CD4-positive, alpha-beta T cell (primary cell): ENCODE measurements around the gene POLE. TPM values are rescaled to one million over a fixed set of nuclear protein-coding genes. Genes with fewer than 3 reads are reported as not detected.

Source experiments
- ATAC-seq: fragments of 200-7000 bp; cut with Tn5 transposase; one replicate; pipeline ENCODE4 v1.10.0; 2022; ENCODE audit warnings: mild to moderate bottlenecking; ENCODE audit not compliant: poor library complexity
- CTCF ChIA-PET: fragments of 350-600 bp; sonication (Branson Sonifier 250); formaldehyde crosslinking; loops from one replicate; lab custom pipeline; 2021; ENCODE audit warnings: antibody characterized with exemption, inconsistent platforms; lab: Charles Lee
- POLR2A ChIA-PET: fragments of 350-600 bp; sonication (Branson Sonifier 250); formaldehyde crosslinking; loops from one replicate; lab custom pipeline; 2021; ENCODE audit warnings: antibody characterized with exemption, inconsistent platforms; lab: Charles Lee
- DNase-seq, 14 experiments: peaks; one replicate each; pipeline ENCODE4 v3.0.0-alpha.2; 2013 to 2020; ENCODE audit warnings: mixed read lengths in 2 of 14
- H3K27ac ChIP-seq, 2 donors: one replicate each; pipeline versions ENCODE4 v1.5.1 to v1.7.0; 2013; ENCODE audit warnings: low read length in 2 of 2, low read depth in 1 of 2, mild to moderate bottlenecking in 1 of 2
- H3K27me3 ChIP-seq, 2 experiments: 1 replicate in 1 of 2; 2 replicates in 1 of 2; pipeline versions ENCODE4 v1.6.1 to v1.7.0; 2013; ENCODE audit warnings: low read length in 2 of 2, control low read depth in 1 of 2, mild to moderate bottlenecking in 1 of 2, moderate library complexity in 1 of 2; ENCODE audit not compliant: insufficient read depth in 2 of 2, control insufficient read depth in 1 of 2
- H3K36me3 ChIP-seq: one replicate; pipeline ENCODE4 v1.6.1; 2013; ENCODE audit warnings: low read length, control low read depth; ENCODE audit not compliant: insufficient read depth
- H3K4me1 ChIP-seq: one replicate; pipeline ENCODE4 v1.6.1; 2013; ENCODE audit warnings: low read length, control low read depth; ENCODE audit not compliant: insufficient read depth
- H3K4me3 ChIP-seq: one replicate; pipeline ENCODE4 v1.5.1; 2013; ENCODE audit warnings: mild to moderate bottlenecking, low read length, moderate library complexity
- H3K9me3 ChIP-seq, 2 experiments: 1 replicate in 1 of 2; 2 replicates in 1 of 2; pipeline versions ENCODE4 v1.6.1 to v1.7.0; 2013; ENCODE audit warnings: low read length in 2 of 2, mild to moderate bottlenecking in 2 of 2, control low read depth in 1 of 2, moderate library complexity in 1 of 2; ENCODE audit not compliant: control insufficient read depth in 1 of 2, insufficient read depth in 1 of 2
- H3K27ac Mint-ChIP-seq: one replicate; pipeline ENCODE4 v1.8.0; 2020; ENCODE audit warnings: mixed read lengths
- H3K27me3 Mint-ChIP-seq: one replicate; pipeline ENCODE4 v1.8.0; 2021; ENCODE audit warnings: mixed read lengths
- H3K36me3 Mint-ChIP-seq: one replicate; pipeline ENCODE4 v1.8.0; 2021; ENCODE audit warnings: low read depth, mixed read lengths
- H3K4me1 Mint-ChIP-seq: one replicate; pipeline ENCODE4 v1.8.0; 2021; ENCODE audit warnings: low read depth, mixed read lengths
- H3K4me3 Mint-ChIP-seq: one replicate; pipeline ENCODE4 v1.8.0; 2020; ENCODE audit warnings: mild to moderate bottlenecking, mixed read lengths
- H3K9me3 Mint-ChIP-seq: one replicate; pipeline ENCODE4 v1.8.0; 2020; ENCODE audit warnings: mixed read lengths
- intact Hi-C, 2 experiments: fragments of 100-400 bp; cut with DNase I in 1 of 2; cut with micrococcal nuclease in 1 of 2; formaldehyde crosslinking; loops; one replicate each; pipeline versions ENCODE4 v1.15.1 to v1.9.0; 2023 to 2025; cut with DNase I, micrococcal nuclease
- total RNA-seq, 174 experiments: library from RNA in 2 of 174; stranded (reverse) in 2 of 174; gene quantifications; one replicate each; pipeline ENCODE4 v1.2.3 and lab custom pipeline; 2021 to 2026
- TF ChIP-seq, protein P1 (sequence below): fragments of 200-600 bp; IDR thresholded peaks from one replicate; pipeline ENCODE4 v1.8.0; 2022; ENCODE audit warnings: antibody characterized with exemption, mild to moderate bottlenecking

POLE gene
- total RNA-seq, 2 experiments from 2014 or later, result 41.8 to 46.1 TPM

DNA sequence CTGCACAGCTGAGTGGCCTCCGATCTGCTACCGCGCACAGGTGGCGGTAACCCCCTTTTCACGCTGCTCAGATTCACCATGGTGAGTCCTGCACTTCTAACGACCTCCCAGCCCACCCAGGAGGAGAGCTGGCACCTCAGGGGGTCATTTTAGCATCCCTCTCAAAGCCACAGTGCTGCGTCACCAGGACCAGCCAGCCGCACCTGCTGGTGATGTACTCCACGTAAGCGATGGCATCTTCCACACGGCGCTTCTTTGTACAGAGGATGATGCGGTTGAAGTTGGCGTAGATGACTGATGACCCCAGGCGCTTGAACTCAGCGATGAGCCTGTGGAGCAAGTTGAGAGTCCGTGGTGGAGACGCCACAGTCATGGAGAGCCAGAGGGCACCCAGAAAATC is 49.3 kb downstream of the POLE start:
- ChIA-PET CTCF (no interaction called here), POLR2A (no interaction called here)
- intact Hi-C loops, result no loop called here
- H3K4me3 ChIP-seq, result no peak overlapping the region
- H3K36me3 ChIP-seq, result peaks cover 78% of the 10 kb centered on the region
- Mint-ChIP-seq H3K4me1 (no peaks in the 10 kb centered on the region), H3K4me3 (no peak overlapping the region), H3K27me3 (no peaks in the 10 kb centered on the region), H3K36me3 (peaks cover 84% of the 10 kb centered on the region), H3K9me3 (no peaks in the 10 kb centered on the region), H3K27ac (no peak overlapping the region)
- H3K27ac ChIP-seq, result no peak overlapping the region
- TF ChIP-seq, protein P1, sequence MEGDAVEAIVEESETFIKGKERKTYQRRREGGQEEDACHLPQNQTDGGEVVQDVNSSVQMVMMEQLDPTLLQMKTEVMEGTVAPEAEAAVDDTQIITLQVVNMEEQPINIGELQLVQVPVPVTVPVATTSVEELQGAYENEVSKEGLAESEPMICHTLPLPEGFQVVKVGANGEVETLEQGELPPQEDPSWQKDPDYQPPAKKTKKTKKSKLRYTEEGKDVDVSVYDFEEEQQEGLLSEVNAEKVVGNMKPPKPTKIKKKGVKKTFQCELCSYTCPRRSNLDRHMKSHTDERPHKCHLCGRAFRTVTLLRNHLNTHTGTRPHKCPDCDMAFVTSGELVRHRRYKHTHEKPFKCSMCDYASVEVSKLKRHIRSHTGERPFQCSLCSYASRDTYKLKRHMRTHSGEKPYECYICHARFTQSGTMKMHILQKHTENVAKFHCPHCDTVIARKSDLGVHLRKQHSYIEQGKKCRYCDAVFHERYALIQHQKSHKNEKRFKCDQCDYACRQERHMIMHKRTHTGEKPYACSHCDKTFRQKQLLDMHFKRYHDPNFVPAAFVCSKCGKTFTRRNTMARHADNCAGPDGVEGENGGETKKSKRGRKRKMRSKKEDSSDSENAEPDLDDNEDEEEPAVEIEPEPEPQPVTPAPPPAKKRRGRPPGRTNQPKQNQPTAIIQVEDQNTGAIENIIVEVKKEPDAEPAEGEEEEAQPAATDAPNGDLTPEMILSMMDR, result no peak
- no peaks in the 10 kb centered on the region for H3K27me3 ChIP-seq
- ATAC-seq, result no peak
- no peak for DNase-seq
- H3K9me3 ChIP-seq, result no peaks in the 10 kb centered on the region
- H3K4me1 ChIP-seq, result no peaks in the 10 kb centered on the region

DNA sequence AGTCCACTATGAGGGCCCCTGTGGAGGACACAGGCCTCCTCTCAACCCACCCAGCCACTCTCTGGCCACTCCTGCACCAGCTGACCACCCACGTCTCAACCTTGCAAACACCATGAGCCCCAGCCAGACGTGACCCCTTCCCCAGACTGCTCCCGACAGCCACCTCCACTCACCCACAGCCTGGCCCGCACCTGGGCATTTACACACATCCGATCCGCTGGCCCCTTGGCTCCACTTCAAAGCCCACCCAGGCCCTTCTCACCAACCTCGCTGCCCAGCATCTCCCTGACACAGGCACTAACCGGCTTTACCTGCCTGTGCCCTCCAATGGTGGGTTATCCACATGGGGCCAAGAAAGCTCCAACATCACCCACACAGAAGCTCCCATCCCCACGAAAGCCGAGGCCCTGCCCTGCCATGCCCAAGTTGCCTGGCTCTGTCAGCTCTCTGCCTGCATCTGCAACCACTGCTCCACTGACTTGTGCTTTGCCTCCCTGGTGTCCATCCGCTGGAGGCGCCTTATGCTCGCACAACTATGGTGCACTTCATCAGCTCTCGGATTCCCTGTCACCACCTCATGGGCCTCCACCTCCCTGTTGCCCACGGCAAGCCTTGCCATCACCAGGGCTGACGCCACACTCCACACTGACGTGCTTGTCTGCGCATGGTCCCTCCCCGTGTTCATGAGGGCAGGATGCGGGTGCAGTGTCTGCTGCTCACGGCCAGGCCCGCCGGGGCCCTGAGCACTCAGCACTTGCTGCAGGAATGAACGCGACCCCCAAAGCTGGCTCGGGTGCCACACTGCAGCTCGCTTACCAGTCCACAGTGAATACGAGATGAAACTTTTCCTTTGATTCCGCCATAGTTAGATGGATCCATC is 51.8 kb downstream of the POLE start:
- Histone ChIP-seq H3K27me3 (no peaks in the 10 kb centered on the region), H3K9me3 (no peaks in the 10 kb centered on the region), H3K4me3 (no peak overlapping the region), H3K36me3 (peaks cover 80% of the 10 kb centered on the region), H3K27ac (no peak overlapping the region), H3K4me1 (no peaks in the 10 kb centered on the region)
- Mint-ChIP-seq H3K27ac (no peak overlapping the region), H3K4me1 (no peaks in the 10 kb centered on the region), H3K36me3 (peaks cover 90% of the 10 kb centered on the region), H3K9me3 (no peaks in the 10 kb centered on the region), H3K4me3 (no peak overlapping the region), H3K27me3 (no peaks in the 10 kb centered on the region)
- TF ChIP-seq, protein P1, result no peak
- intact Hi-C loops, result no loop called here
- ChIA-PET POLR2A (no interaction called here), CTCF (no interaction called here)
- ATAC-seq, result no peak
- no peak for DNase-seq

DNA sequence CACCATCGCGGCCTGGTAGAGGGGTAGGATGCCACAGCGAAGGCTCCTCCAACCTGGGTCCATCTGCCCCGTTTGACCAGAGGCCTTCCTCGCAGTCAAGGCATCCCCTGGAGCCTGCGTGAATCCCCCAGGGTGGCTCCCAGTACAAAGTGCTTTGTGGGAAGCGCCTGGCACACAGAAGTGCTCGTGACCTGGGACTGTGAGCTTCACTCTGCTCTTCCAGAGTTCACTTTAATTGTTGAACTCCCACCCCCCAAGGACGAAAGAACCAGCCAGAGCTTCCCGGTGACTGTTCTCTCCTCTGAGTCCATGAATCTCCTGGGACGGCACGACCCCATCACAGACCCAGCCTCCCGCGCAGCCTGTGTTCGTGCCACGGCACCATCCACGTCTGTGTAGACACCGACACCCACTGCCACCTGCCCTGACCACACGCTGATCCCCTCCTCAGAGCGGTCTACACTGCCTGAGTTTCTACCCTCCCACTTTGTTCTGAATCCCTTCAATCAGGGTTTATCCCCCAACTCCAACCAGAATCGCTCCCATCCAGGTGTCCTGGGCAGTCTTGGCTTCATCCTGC is 52.6 kb downstream of the POLE start:
- ATAC-seq (no peak), DNase-seq (no peak)
- Mint-ChIP-seq H3K36me3 (peaks cover 93% of the 10 kb centered on the region), H3K4me3 (no peak overlapping the region), H3K9me3 (no peaks in the 10 kb centered on the region), H3K4me1 (no peaks in the 10 kb centered on the region), H3K27me3 (no peaks in the 10 kb centered on the region), H3K27ac (no peak overlapping the region)
- intact Hi-C loops, result no loop called here
- Histone ChIP-seq H3K36me3 (peaks cover 84% of the 10 kb centered on the region), H3K4me1 (no peaks in the 10 kb centered on the region), H3K4me3 (no peak overlapping the region), H3K27ac (no peak overlapping the region), H3K9me3 (no peaks in the 10 kb centered on the region), H3K27me3 (no peaks in the 10 kb centered on the region)
- ChIA-PET POLR2A (no interaction called here), CTCF (no interaction called here)
- TF ChIP-seq, protein P1, result no peak
